Endothelial cell of umbilical vein (primary cell): ENCODE measurements around the gene KLK14.

ENCODE experiments used
- CTCF ChIP-seq, 2 donors: IDR thresholded peaks; 1 replicate in 1 of 2; 2 replicates in 1 of 2; pipeline ENCODE4 v1.5.1; 2011; ENCODE audit warnings: low read length in 2 of 2, mild to moderate bottlenecking in 2 of 2, moderate library complexity in 2 of 2, control low read depth in 1 of 2, inconsistent platforms in 1 of 2, low read depth in 1 of 2; ENCODE audit not compliant: insufficient read depth in 1 of 2; ENCODE audit errors: extremely low read depth in 1 of 2
- EZH2 ChIP-seq: IDR thresholded peaks from 2 replicates; pipeline ENCODE4 v1.6.1; 2012; ENCODE audit warnings: borderline replicate concordance, low read depth, mild to moderate bottlenecking, moderate library complexity, low read length, inconsistent platforms; ENCODE audit not compliant: severe bottlenecking
- FOS ChIP-seq: IDR thresholded peaks from 2 replicates; pipeline ENCODE4 v1.6.1; 2011; ENCODE audit warnings: mild to moderate bottlenecking, low read length, moderate library complexity, borderline replicate concordance; ENCODE audit not compliant: insufficient read depth
- GATA2 ChIP-seq: IDR thresholded peaks from 2 replicates; pipeline ENCODE4 v1.7.0; 2011; ENCODE audit warnings: low read depth, mild to moderate bottlenecking, moderate library complexity, mixed read lengths, low read length; ENCODE audit not compliant: insufficient read length, insufficient read depth
- JUN ChIP-seq: IDR thresholded peaks from 2 replicates; pipeline ENCODE4 v1.6.1; 2011; ENCODE audit warnings: borderline replicate concordance, low read depth; ENCODE audit not compliant: insufficient read length, insufficient read depth
- MAX ChIP-seq: IDR thresholded peaks from 2 replicates; pipeline ENCODE4 v1.6.1; 2011; ENCODE audit not compliant: insufficient read depth, insufficient read length
- MYC ChIP-seq: IDR thresholded peaks from one replicate; pipeline ENCODE4 v1.6.1; 2011; ENCODE audit warnings: mild to moderate bottlenecking, low read depth, low read length
- POLR2A ChIP-seq: IDR thresholded peaks from 2 replicates; pipeline ENCODE4 v1.6.1; 2012; ENCODE audit warnings: low read depth, mild to moderate bottlenecking, control low read depth, low read length
- POLR2AphosphoS5 ChIP-seq: IDR thresholded peaks from 2 replicates; pipeline ENCODE4 v1.6.1; 2012; ENCODE audit warnings: low read depth, mild to moderate bottlenecking, control low read depth, low read length, moderate library complexity; ENCODE audit not compliant: insufficient read depth

- TF ChIP-seq FOS (no peak), POLR2AphosphoS5 (no peak), CTCF (IDR thresholded peaks at IDR 0.05; ENCODE audit: extremely low read depth in 1 of 2, insufficient read depth in 1 of 2, low read depth in 1 of 2, low read length in 2 of 2) (no peak), MAX (no peak), MYC (no peak), POLR2A (no peak), EZH2 (no peak), JUN (no peak), GATA2 (no peak)
These were observed 51.3 kb downstream of the KLK14 start for GRCh38 chr19:51031220-51031879.
